HEK293 (cell line): Measurements from ENCODE around the gene HMCN2.

Experiments used
- CTCF ChIA-PET: fragments of 350-600 bp; formaldehyde crosslinking; extraction: SDS; loops from one replicate; lab custom pipeline; 2021; ENCODE audit warnings: antibody characterized with exemption; lab: Yijun Ruan, JAX
- POLR2A ChIA-PET: fragments of 300-600 bp; formaldehyde crosslinking; extraction: SDS; loops from one replicate; lab custom pipeline; 2020; ENCODE audit warnings: antibody characterized with exemption, inconsistent platforms; lab: Yijun Ruan, JAX
- H3K27ac ChIP-seq: fragments of 200-500 bp; sonication (Bioruptor generic); 2 replicates; pipeline ENCODE4 v1.5.1; 2014; ENCODE audit warnings: low read depth, low read length, control low read depth, inconsistent platforms; ENCODE audit errors: extremely low read depth
- H3K36me3 ChIP-seq, 2 experiments: fragments of 200-500 bp in 1 of 2; sonication (Bioruptor generic) in 1 of 2; 1 replicate in 1 of 2; 2 replicates in 1 of 2; pipeline ENCODE4 v1.5.1; 2014 to 2017; ENCODE audit warnings: inconsistent platforms in 2 of 2, low read length in 2 of 2; ENCODE audit not compliant: control insufficient read depth in 2 of 2, insufficient read depth in 1 of 2
- H3K4me1 ChIP-seq: fragments of 200-500 bp; sonication (Bioruptor generic); 2 replicates; pipeline ENCODE4 v1.5.1; 2014; ENCODE audit warnings: mild to moderate bottlenecking, low read length, inconsistent platforms; ENCODE audit not compliant: control insufficient read depth, insufficient read depth
- H3K4me3 ChIP-seq: 2 replicates; pipeline ENCODE4 v1.5.1; 2011; ENCODE audit warnings: low read depth, mild to moderate bottlenecking, control low read depth, low read length, moderate library complexity
- H3K9me3 ChIP-seq: fragments of 200-500 bp; sonication (Bioruptor generic); 2 replicates; pipeline ENCODE4 v1.5.1; 2014; ENCODE audit warnings: low read depth, low read length, inconsistent platforms; ENCODE audit not compliant: control insufficient read depth, insufficient read depth
- BCL11B ChIP-seq: fragments of 450-650 bp; formaldehyde crosslinking; IDR thresholded peaks from 2 replicates; pipeline ENCODE4 v1.5.1; 2016; ENCODE audit warnings: low read depth, missing biosample characterization, missing genetic modification characterization
- KLF17 ChIP-seq: fragments of 450-650 bp; formaldehyde crosslinking; IDR thresholded peaks from 2 replicates; pipeline ENCODE4 v1.5.1; 2016; ENCODE audit warnings: missing biosample characterization, missing genetic modification characterization
- REST ChIP-seq: fragments of 450-650 bp; formaldehyde crosslinking; IDR thresholded peaks from 2 replicates; pipeline ENCODE4 v1.5.1; 2016; ENCODE audit warnings: missing biosample characterization, missing genetic modification characterization
- ZBTB17 ChIP-seq: fragments of 450-650 bp; formaldehyde crosslinking; IDR thresholded peaks from 2 replicates; pipeline ENCODE4 v1.5.1; 2016; ENCODE audit warnings: missing biosample characterization, missing genetic modification characterization
- ZEB2 ChIP-seq: fragments of 450-650 bp; formaldehyde crosslinking; IDR thresholded peaks from 2 replicates; pipeline ENCODE4 v1.5.1; 2016; ENCODE audit warnings: missing biosample characterization, missing genetic modification characterization
- ZNF148 ChIP-seq: fragments of 450-650 bp; formaldehyde crosslinking; IDR thresholded peaks from 2 replicates; pipeline ENCODE4 v1.5.0; 2017; ENCODE audit warnings: missing biosample characterization, missing genetic modification characterization, borderline replicate concordance
- ZNF2 ChIP-seq: fragments of 450-650 bp; formaldehyde crosslinking; IDR thresholded peaks from 2 replicates; pipeline ENCODE4 v1.5.1; 2016; ENCODE audit warnings: missing biosample characterization, missing genetic modification characterization
- ZNF521 ChIP-seq: fragments of 450-650 bp; formaldehyde crosslinking; IDR thresholded peaks from 2 replicates; pipeline ENCODE4 v1.5.1; 2017; ENCODE audit warnings: missing biosample characterization, mild to moderate bottlenecking, missing genetic modification characterization
- ZNF610 ChIP-seq: fragments of 450-650 bp; formaldehyde crosslinking; IDR thresholded peaks from 2 replicates; pipeline ENCODE4 v1.5.1; 2016; ENCODE audit warnings: missing biosample characterization, missing genetic modification characterization, borderline replicate concordance
- ZNF639 ChIP-seq: fragments of 450-650 bp; formaldehyde crosslinking; IDR thresholded peaks from 2 replicates; pipeline ENCODE4 v1.5.1; 2016; ENCODE audit warnings: missing biosample characterization, missing genetic modification characterization
- ZNF654 ChIP-seq: fragments of 450-650 bp; formaldehyde crosslinking; IDR thresholded peaks from 2 replicates; pipeline ENCODE4 v1.5.1; 2016; ENCODE audit warnings: low read depth, missing biosample characterization, missing genetic modification characterization
- ZNF768 ChIP-seq: fragments of 450-650 bp; formaldehyde crosslinking; IDR thresholded peaks from 2 replicates; pipeline ENCODE4 v1.5.1; 2018; ENCODE audit warnings: missing biosample characterization, mild to moderate bottlenecking, missing genetic modification characterization
- ZNF777 ChIP-seq: fragments of 450-650 bp; formaldehyde crosslinking; IDR thresholded peaks from 2 replicates; pipeline ENCODE4 v1.5.1; 2017; ENCODE audit warnings: missing biosample characterization, missing genetic modification characterization, borderline replicate concordance
- ZSCAN4 ChIP-seq: fragments of 450-650 bp; formaldehyde crosslinking; IDR thresholded peaks from 2 replicates; pipeline ENCODE4 v1.5.1; 2017; ENCODE audit warnings: missing biosample characterization, missing genetic modification characterization

Gene HMCN2

GRCh38 chr9:130217838-130218237, 47.7 kb upstream of the HMCN2 start (continued):
- TF ChIP-seq ZNF148 = no peak
- TF ChIP-seq ZNF768 (tag by site-specific recombination) = no peak
- no peak for TF ChIP-seq BCL11B
- TF ChIP-seq ZBTB17 (tag by site-specific recombination) = no peak
- TF ChIP-seq ZNF777 (tag by site-specific recombination) = no peak

GRCh38 chr9:130219661-130220096, 45.9 kb upstream of the HMCN2 start:
- Histone ChIP-seq H3K9me3 (no peaks in the 10 kb centered on the region), H3K27ac (no peak overlapping the region), H3K36me3 (peaks cover 0 to 7% of the 10 kb centered on the region in 2 experiments; a peak in 1 of 3 replicates), H3K4me1 (no peaks in the 10 kb centered on the region), H3K4me3 (no peak overlapping the region)
- no peak for TF ChIP-seq ZNF639 (tag by site-specific recombination)
- no peak for TF ChIP-seq REST (tag by site-specific recombination)
- TF ChIP-seq ZNF2 (tag by site-specific recombination) = no peak
- no peak for TF ChIP-seq ZSCAN4 (tag by site-specific recombination)
- no peak for TF ChIP-seq ZNF610 (tag by site-specific recombination)
- TF ChIP-seq ZNF654 (tag by site-specific recombination) = no peak
- TF ChIP-seq ZNF521 (tag by site-specific recombination) = no peak
- TF ChIP-seq KLF17 = no peak
- TF ChIP-seq ZEB2 (tag by site-specific recombination) = no peak
- CTCF ChIA-PET = interaction anchor here (0.6 to 1.0 kb wide), 3 partner anchors 23 to 124 kb away, joined by 3 to 4 read pairs (median 3); no protein-coding TSS in a partner anchor
- POLR2A ChIA-PET = no interaction called here
